ENCODE measurements around the gene SIGMAR1. TPM values are rescaled to one million over a fixed set of nuclear protein-coding genes. Genes with fewer than 3 reads are reported as not detected.

Gene SIGMAR1
- total and polyA plus RNA-seq, 4 donors, result 116 to 210 (median 178) TPM

GRCh38 chr9:34675869-34676268 lies 38.3 kb upstream of the SIGMAR1 start (continued):
- TF ChIP-seq GABPA (IDR thresholded peaks at IDR 0.05 in 1 of 2, conservative IDR thresholded peaks at IDR 0.05 in 1 of 2), result no peak

GRCh38 chr9:34675048-34675714 lies 37.6 kb upstream of the SIGMAR1 start:
- Histone ChIP-seq H3K36me3 (ENCODE audit: control insufficient read depth in 4 of 4, insufficient read depth in 3 of 4, low read depth in 1 of 4, low read length in 3 of 4) (no peaks in the 10 kb centered on the region), H3K27me3 (ENCODE audit: control insufficient read depth in 4 of 4, insufficient read depth in 4 of 4, low read length in 3 of 4) (no peaks in the 10 kb centered on the region), H3K9ac (ENCODE audit: low read depth in 1 of 2, low read length in 2 of 2) (no peak overlapping the region), H3K27ac (ENCODE audit: low read depth in 1 of 2, low read length in 2 of 2) (no peak overlapping the region), H3K4me3 (ENCODE audit: low read depth in 1 of 3, low read length in 3 of 3) (no peak overlapping the region), H3K4me1 (ENCODE audit: control insufficient read depth in 4 of 4, insufficient read depth in 4 of 4, low read length in 3 of 4) (peaks cover 0 to 14% (median 7%) of the 10 kb centered on the region in 4 donors), H3K9me3 (ENCODE audit: control insufficient read depth in 4 of 4, low read length in 3 of 4) (no peaks in the 10 kb centered on the region)
- TF ChIP-seq SP1 (IDR thresholded peaks at IDR 0.05) (peak; percentile 7), HNF4A (conservative IDR thresholded peaks at IDR 0.05) (peak; percentile 29 to 56), FOXA1 (IDR thresholded peaks at IDR 0.05) (no peak), EGR1 (IDR thresholded peaks at IDR 0.05; ENCODE audit: low read depth in 2 of 2) (no peak), NR2F2 (IDR thresholded peaks at IDR 0.05) (no peak), RAD21 (IDR thresholded peaks at IDR 0.05) (peak; percentile 96 to 98)
- TF ChIP-seq, protein P1, sequence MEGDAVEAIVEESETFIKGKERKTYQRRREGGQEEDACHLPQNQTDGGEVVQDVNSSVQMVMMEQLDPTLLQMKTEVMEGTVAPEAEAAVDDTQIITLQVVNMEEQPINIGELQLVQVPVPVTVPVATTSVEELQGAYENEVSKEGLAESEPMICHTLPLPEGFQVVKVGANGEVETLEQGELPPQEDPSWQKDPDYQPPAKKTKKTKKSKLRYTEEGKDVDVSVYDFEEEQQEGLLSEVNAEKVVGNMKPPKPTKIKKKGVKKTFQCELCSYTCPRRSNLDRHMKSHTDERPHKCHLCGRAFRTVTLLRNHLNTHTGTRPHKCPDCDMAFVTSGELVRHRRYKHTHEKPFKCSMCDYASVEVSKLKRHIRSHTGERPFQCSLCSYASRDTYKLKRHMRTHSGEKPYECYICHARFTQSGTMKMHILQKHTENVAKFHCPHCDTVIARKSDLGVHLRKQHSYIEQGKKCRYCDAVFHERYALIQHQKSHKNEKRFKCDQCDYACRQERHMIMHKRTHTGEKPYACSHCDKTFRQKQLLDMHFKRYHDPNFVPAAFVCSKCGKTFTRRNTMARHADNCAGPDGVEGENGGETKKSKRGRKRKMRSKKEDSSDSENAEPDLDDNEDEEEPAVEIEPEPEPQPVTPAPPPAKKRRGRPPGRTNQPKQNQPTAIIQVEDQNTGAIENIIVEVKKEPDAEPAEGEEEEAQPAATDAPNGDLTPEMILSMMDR (IDR thresholded peaks at IDR 0.05; ENCODE audit: low read depth, low read length, missing input control), result peak; percentile 96
- peak; percentile 82 for DNase-seq (ENCODE audit: low spot score)
- 24% methylated on average over 10 of the region's 10 CpGs for WGBS

- Histone ChIP-seq H3K27ac (ENCODE audit: low read depth in 1 of 2, low read length in 2 of 2) (no peak overlapping the region), H3K36me3 (ENCODE audit: control insufficient read depth in 4 of 4, insufficient read depth in 3 of 4, low read depth in 1 of 4, low read length in 3 of 4) (peaks cover 0 to under 1% (median 0%) of the 10 kb centered on the region in 4 donors), H3K9ac (ENCODE audit: low read depth in 1 of 2, low read length in 2 of 2) (no peak overlapping the region), H3K27me3 (ENCODE audit: control insufficient read depth in 4 of 4, insufficient read depth in 4 of 4, low read length in 3 of 4) (no peaks in the 10 kb centered on the region), H3K4me3 (ENCODE audit: low read depth in 1 of 3, low read length in 3 of 3) (no peak overlapping the region), H3K4me1 (ENCODE audit: control insufficient read depth in 4 of 4, insufficient read depth in 4 of 4, low read length in 3 of 4) (peaks cover 0 to 14% (median 8%) of the 10 kb centered on the region in 4 donors), H3K9me3 (ENCODE audit: control insufficient read depth in 4 of 4, low read length in 3 of 4) (no peaks in the 10 kb centered on the region)
- no peak for TF ChIP-seq GABPA (IDR thresholded peaks at IDR 0.05 in 1 of 2, conservative IDR thresholded peaks at IDR 0.05 in 1 of 2)
- no peak for TF ChIP-seq EGR1 (IDR thresholded peaks at IDR 0.05; ENCODE audit: low read depth in 2 of 2)
- TF ChIP-seq RXRA (IDR thresholded peaks at IDR 0.05), result no peak
- TF ChIP-seq JUND (IDR thresholded peaks at IDR 0.05), result no peak
- TF ChIP-seq HNF4A (conservative IDR thresholded peaks at IDR 0.05), result no peak
- no peak for TF ChIP-seq NR2F2 (IDR thresholded peaks at IDR 0.05)
- TF ChIP-seq HNF4G (IDR thresholded peaks at IDR 0.05), result no peak
- no peak for TF ChIP-seq RAD21 (IDR thresholded peaks at IDR 0.05)
- no peak for TF ChIP-seq YY1 (IDR thresholded peaks at IDR 0.05)
- TF ChIP-seq, protein P2, sequence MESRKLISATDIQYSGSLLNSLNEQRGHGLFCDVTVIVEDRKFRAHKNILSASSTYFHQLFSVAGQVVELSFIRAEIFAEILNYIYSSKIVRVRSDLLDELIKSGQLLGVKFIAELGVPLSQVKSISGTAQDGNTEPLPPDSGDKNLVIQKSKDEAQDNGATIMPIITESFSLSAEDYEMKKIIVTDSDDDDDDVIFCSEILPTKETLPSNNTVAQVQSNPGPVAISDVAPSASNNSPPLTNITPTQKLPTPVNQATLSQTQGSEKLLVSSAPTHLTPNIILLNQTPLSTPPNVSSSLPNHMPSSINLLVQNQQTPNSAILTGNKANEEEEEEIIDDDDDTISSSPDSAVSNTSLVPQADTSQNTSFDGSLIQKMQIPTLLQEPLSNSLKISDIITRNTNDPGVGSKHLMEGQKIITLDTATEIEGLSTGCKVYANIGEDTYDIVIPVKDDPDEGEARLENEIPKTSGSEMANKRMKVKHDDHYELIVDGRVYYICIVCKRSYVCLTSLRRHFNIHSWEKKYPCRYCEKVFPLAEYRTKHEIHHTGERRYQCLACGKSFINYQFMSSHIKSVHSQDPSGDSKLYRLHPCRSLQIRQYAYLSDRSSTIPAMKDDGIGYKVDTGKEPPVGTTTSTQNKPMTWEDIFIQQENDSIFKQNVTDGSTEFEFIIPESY (IDR thresholded peaks at IDR 0.05), result no peak
- TF ChIP-seq, protein P1 (IDR thresholded peaks at IDR 0.05; ENCODE audit: low read depth, low read length, missing input control), result no peak
- TF ChIP-seq, protein P3, sequence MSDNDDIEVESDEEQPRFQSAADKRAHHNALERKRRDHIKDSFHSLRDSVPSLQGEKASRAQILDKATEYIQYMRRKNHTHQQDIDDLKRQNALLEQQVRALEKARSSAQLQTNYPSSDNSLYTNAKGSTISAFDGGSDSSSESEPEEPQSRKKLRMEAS (IDR thresholded peaks at IDR 0.05), result no peak
- TF ChIP-seq TAF1 (conservative IDR thresholded peaks at IDR 0.05), result no peak
- TF ChIP-seq ATF3 (IDR thresholded peaks at IDR 0.05), result no peak
- WGBS, result 56% methylated on average over 3 of the region's 3 CpGs
- DNase-seq (ENCODE audit: low spot score), result no peak
These were observed 36.9 kb upstream of the SIGMAR1 start for GRCh38 chr9:34674440-34674839.

All from liver (tissue), 9 donors.